HAP-1 (cell line): ENCODE data around the gene SFN.
A peak's percentile ranks its signal among the peaks of the same experiment; 100 is the strongest.

Source experiments
- DNase-seq, 2 experiments: peaks; one replicate each; pipeline ENCODE4 v3.0.0-alpha.2; 2016 to 2020; ENCODE audit warnings: low spot score in 2 of 2
- H3K27me3 ChIP-seq: fragments of 250-450 bp; sonication (Bioruptor Pico); 2 replicates; pipeline ENCODE4 v1.5.1; 2020; ENCODE audit warnings: low read depth, mild to moderate bottlenecking, moderate library complexity
- H3K36me3 ChIP-seq: fragments of 250-450 bp; sonication (Bioruptor Pico); replicated peaks from 2 replicates; pipeline ENCODE4 v1.5.1; 2020; ENCODE audit warnings: mild to moderate bottlenecking
- H3K4me1 ChIP-seq: fragments of 250-450 bp; sonication (Bioruptor Pico); 2 replicates; pipeline ENCODE4 v1.5.1; 2020; ENCODE audit warnings: mild to moderate bottlenecking
- H3K4me3 ChIP-seq: fragments of 250-450 bp; sonication (Bioruptor Pico); 2 replicates; pipeline ENCODE4 v1.5.1; 2020; ENCODE audit warnings: mild to moderate bottlenecking, moderate library complexity
- H3K9me3 ChIP-seq: fragments of 250-450 bp; sonication (Bioruptor Pico); 2 replicates; pipeline ENCODE4 v1.5.1; 2020; ENCODE audit warnings: mild to moderate bottlenecking, moderate library complexity
- in situ Hi-C: fragments of 300-500 bp; cut with MboI; formaldehyde crosslinking; loops from 3 replicates; pipeline ENCODE4 v1.14.3; 2020; ENCODE audit warnings: low sequenced_read_pairs, inconsistent platforms, mixed read lengths

The SFN gene

GRCh38 chr1:26852701-26853100 is 10.2 kb upstream of the SFN start:
- H3K36me3 ChIP-seq: peaks cover 51% of the 10 kb centered on the region
- no peaks in the 10 kb centered on the region for H3K4me1 ChIP-seq
- no peaks in the 10 kb centered on the region for H3K9me3 ChIP-seq
- no peak overlapping the region for H3K4me3 ChIP-seq
- in situ Hi-C loops: no loop called here
- H3K27me3 ChIP-seq: no peaks in the 10 kb centered on the region
- no peak for DNase-seq

- peak; percentile 57 to 94 for DNase-seq
- H3K36me3 ChIP-seq: peaks cover 48% of the 10 kb centered on the region
- H3K4me1 ChIP-seq: no peaks in the 10 kb centered on the region
- in situ Hi-C loops: no loop called here
- H3K27me3 ChIP-seq: no peaks in the 10 kb centered on the region
- H3K4me3 ChIP-seq: no peak overlapping the region
- H3K9me3 ChIP-seq: no peaks in the 10 kb centered on the region
These were observed 9.8 kb upstream of the SFN start for GRCh38 chr1:26853156-26853555.

GRCh38 chr1:26853600-26853999 is 9.3 kb upstream of the SFN start:
- DNase-seq: no peak
- H3K9me3 ChIP-seq: no peaks in the 10 kb centered on the region
- no peaks in the 10 kb centered on the region for H3K4me1 ChIP-seq
- H3K27me3 ChIP-seq: no peaks in the 10 kb centered on the region
- H3K4me3 ChIP-seq: no peak overlapping the region
- peaks cover 45% of the 10 kb centered on the region for H3K36me3 ChIP-seq
- in situ Hi-C loops: no loop called here

- Histone ChIP-seq H3K4me3 (no peak overlapping the region), H3K4me1 (no peaks in the 10 kb centered on the region), H3K27me3 (no peaks in the 10 kb centered on the region), H3K9me3 (no peaks in the 10 kb centered on the region), H3K36me3 (peaks cover 37% of the 10 kb centered on the region)
- DNase-seq: no peak
- in situ Hi-C loops: no loop called here
These were observed 8.0 kb upstream of the SFN start for GRCh38 chr1:26854906-26855305.

GRCh38 chr1:26855636-26856035 is 7.3 kb upstream of the SFN start:
- Histone ChIP-seq H3K4me3 (no peak overlapping the region), H3K9me3 (no peaks in the 10 kb centered on the region), H3K27me3 (no peaks in the 10 kb centered on the region), H3K36me3 (peaks cover 34% of the 10 kb centered on the region), H3K4me1 (no peaks in the 10 kb centered on the region)
- no peak for DNase-seq
- in situ Hi-C loops: no loop called here

DNA sequence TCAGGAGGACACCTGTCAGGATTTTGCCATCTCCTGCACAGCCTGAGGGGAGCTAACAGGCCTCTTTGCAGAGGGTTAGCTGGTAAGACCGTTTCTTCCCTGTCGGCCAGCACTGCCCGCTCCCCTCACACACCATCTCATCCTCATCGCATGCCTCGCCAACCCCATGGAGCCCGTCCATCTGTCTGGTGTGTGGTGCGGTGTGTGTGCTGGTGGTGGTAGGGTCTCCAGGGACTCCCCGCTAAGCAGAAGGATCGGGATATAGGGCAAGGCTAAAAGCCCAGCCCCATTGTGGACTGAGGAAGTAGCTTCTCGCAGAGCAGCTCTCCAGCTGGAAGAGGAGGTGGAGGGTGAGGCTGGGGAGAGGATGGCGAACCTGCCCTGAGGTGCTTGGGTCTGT is 6.8 kb upstream of the SFN start:
- Histone ChIP-seq H3K4me1 (no peaks in the 10 kb centered on the region), H3K27me3 (no peaks in the 10 kb centered on the region), H3K4me3 (no peak overlapping the region), H3K36me3 (peaks cover 29% of the 10 kb centered on the region), H3K9me3 (no peaks in the 10 kb centered on the region)
- in situ Hi-C loops: no loop called here
- no peak for DNase-seq

DNA sequence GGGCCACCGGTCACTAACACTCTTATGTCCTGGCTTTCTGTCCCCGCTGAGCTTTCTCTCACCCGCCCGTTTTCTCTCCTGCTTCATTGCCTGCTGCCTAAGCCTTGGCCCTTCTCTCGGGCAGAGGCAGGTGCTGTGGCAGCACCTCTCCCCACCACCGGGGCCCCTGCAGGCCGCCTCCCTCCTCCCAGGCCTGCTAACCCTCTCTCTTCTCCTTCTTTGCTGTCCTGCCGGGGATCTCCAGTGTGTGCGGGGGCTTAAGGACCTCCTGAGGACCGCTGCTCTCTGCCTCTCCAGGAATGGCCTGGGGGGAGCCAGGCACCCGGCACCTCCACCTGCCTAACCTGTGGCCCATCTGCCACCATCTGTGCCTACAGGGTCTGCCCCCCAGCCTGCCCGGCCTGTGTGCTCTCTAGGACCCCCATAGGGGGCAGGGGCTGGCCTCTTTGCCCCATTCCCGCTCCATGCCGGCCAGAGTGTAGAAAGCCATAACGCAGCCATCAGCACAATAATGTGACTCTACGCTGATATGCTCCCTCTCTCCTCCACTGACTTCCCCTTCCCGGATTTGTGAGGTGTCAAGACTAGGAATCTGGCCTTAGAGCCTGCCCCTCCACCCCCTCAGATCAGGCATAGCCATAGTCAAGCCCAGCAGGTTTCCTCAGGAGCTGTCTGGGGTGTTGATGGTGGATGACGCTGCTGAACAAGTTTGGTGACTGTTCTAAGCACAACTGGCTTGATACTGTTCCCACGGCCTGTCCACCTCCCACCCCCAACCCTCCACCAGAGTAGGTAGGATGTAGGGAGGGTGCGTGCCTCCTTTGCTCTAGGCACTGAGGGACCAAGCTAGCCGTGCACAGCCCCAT is 6.1 kb upstream of the SFN start:
- Histone ChIP-seq H3K4me1 (no peaks in the 10 kb centered on the region), H3K27me3 (no peaks in the 10 kb centered on the region), H3K4me3 (no peak overlapping the region), H3K9me3 (no peaks in the 10 kb centered on the region), H3K36me3 (peaks cover 22% of the 10 kb centered on the region)
- in situ Hi-C loops: no loop called here
- DNase-seq: no peak

GRCh38 chr1:26857473-26858060 is 5.4 kb upstream of the SFN start:
- H3K27me3 ChIP-seq: no peaks in the 10 kb centered on the region
- DNase-seq: no peak
- in situ Hi-C loops: no loop called here
- no peak overlapping the region for H3K4me3 ChIP-seq
- no peaks in the 10 kb centered on the region for H3K9me3 ChIP-seq
- peaks cover 17% of the 10 kb centered on the region for H3K36me3 ChIP-seq
- no peaks in the 10 kb centered on the region for H3K4me1 ChIP-seq

GRCh38 chr1:26858160-26858559 is 4.8 kb upstream of the SFN start:
- H3K9me3 ChIP-seq: no peaks in the 10 kb centered on the region
- no peaks in the 10 kb centered on the region for H3K27me3 ChIP-seq
- in situ Hi-C loops: no loop called here
- peaks cover 11% of the 10 kb centered on the region for H3K36me3 ChIP-seq
- no peak for DNase-seq
- no peak overlapping the region for H3K4me3 ChIP-seq
- no peaks in the 10 kb centered on the region for H3K4me1 ChIP-seq

GRCh38 chr1:26858891-26859640 is 3.9 kb upstream of the SFN start:
- no peaks in the 10 kb centered on the region for H3K27me3 ChIP-seq
- peaks cover 1% of the 10 kb centered on the region for H3K4me1 ChIP-seq
- no peaks in the 10 kb centered on the region for H3K9me3 ChIP-seq
- H3K36me3 ChIP-seq: peaks cover 2% of the 10 kb centered on the region
- H3K4me3 ChIP-seq: no peak overlapping the region
- in situ Hi-C loops: no loop called here
- no peak for DNase-seq

GRCh38 chr1:26861286-26861701 is 1.7 kb upstream of the SFN start:
- H3K27me3 ChIP-seq: no peaks in the 10 kb centered on the region
- no peak for DNase-seq
- no peaks in the 10 kb centered on the region for H3K9me3 ChIP-seq
- no peak overlapping the region for H3K4me3 ChIP-seq
- H3K4me1 ChIP-seq: peaks cover 10% of the 10 kb centered on the region
- in situ Hi-C loops: no loop called here
- no peaks in the 10 kb centered on the region for H3K36me3 ChIP-seq

DNA sequence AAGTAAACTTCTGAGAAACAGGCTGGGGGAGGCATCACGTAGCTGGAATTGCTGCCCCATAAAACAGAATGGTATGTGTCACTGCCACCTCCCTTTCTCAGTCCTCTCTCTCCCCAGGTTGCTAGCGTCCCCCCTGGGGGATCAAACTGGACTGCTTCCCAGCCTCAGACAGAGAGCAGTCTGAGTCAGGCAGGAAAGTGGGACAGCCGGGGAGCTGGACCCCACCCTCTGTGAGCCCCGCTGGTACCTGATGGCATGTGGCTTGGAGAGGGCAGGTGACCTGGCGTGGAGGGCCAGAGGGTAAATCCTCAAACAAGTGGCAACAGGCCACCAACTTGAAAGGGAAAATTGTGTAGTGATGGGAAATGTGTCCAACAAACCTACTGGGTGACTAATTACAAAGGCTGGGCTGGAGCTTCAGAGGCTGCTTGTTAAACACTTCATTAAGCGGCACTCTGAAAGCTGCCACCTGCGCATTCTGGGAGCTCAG is 1.0 kb upstream of the SFN start:
- Histone ChIP-seq H3K4me3 (no peak overlapping the region), H3K27me3 (no peaks in the 10 kb centered on the region), H3K4me1 (peaks cover 10% of the 10 kb centered on the region), H3K36me3 (no peaks in the 10 kb centered on the region), H3K9me3 (no peaks in the 10 kb centered on the region)
- no peak for DNase-seq
- in situ Hi-C loops: no loop called here

GRCh38 chr1:26863685-26864077 is 732 bp downstream of the SFN start:
- Histone ChIP-seq H3K36me3 (no peaks in the 10 kb centered on the region), H3K27me3 (no peaks in the 10 kb centered on the region), H3K9me3 (no peaks in the 10 kb centered on the region), H3K4me1 (peaks cover 10% of the 10 kb centered on the region), H3K4me3 (no peak overlapping the region; the same call in 1 of the 2 replicates)
- in situ Hi-C loops: no loop called here
- DNase-seq: no peak
